Loucy (cell line): ENCODE measurements around the gene CCDC134.
A peak's percentile ranks its signal among the peaks of the same experiment; 100 is the strongest.

Experiments
- H2AFZ ChIP-seq: fragments of 200-600 bp; sonication (generic); 2 replicates; pipeline ENCODE4 v1.6.0; 2016; ENCODE audit warnings: antibody characterized with exemption, mild to moderate bottlenecking, low read length, moderate library complexity
- H3F3A ChIP-seq: fragments of 200-600 bp; 2 replicates; pipeline ENCODE4 v1.6.0; 2016; ENCODE audit warnings: antibody characterized with exemption, low read depth, mild to moderate bottlenecking
- H3K27me3 ChIP-seq: fragments of 200-600 bp; sonication (generic); 2 replicates; pipeline ENCODE4 v1.6.1; 2014; ENCODE audit warnings: low read length, mild to moderate bottlenecking; ENCODE audit not compliant: insufficient read depth, poor library complexity, severe bottlenecking
- H3K36me3 ChIP-seq: fragments of 200-600 bp; sonication (generic); 2 replicates; pipeline ENCODE4 v1.6.1; 2016; ENCODE audit warnings: low read length; ENCODE audit not compliant: insufficient read depth
- H3K4me1 ChIP-seq: fragments of 200-600 bp; sonication (generic); 2 replicates; pipeline ENCODE4 v1.5.1; 2014; ENCODE audit warnings: low read length, mild to moderate bottlenecking; ENCODE audit not compliant: insufficient read depth, poor library complexity, severe bottlenecking
- H3K4me2 ChIP-seq: fragments of 200-600 bp; sonication (generic); 2 replicates; pipeline ENCODE4 v1.6.0; 2014; ENCODE audit warnings: antibody characterized with exemption, low read length, low read depth, mild to moderate bottlenecking; ENCODE audit not compliant: poor library complexity, severe bottlenecking
- H3K4me3 ChIP-seq: fragments of 200-600 bp; sonication (generic); 2 replicates; pipeline ENCODE4 v1.5.1; 2014; ENCODE audit warnings: low read length, mild to moderate bottlenecking, mixed read lengths; ENCODE audit not compliant: poor library complexity, severe bottlenecking
- H3K79me2 ChIP-seq: fragments of 200-600 bp; sonication (generic); 2 replicates; pipeline ENCODE4 v1.6.1; 2014; ENCODE audit warnings: low read length; ENCODE audit not compliant: insufficient read depth
- H3K9ac ChIP-seq: fragments of 200-600 bp; sonication (generic); 2 replicates; pipeline ENCODE4 v1.6.0; 2014; ENCODE audit warnings: mild to moderate bottlenecking, low read depth, low read length, moderate library complexity; ENCODE audit not compliant: poor library complexity, severe bottlenecking
- H3K9me2 ChIP-seq: fragments of 200-600 bp; sonication (generic); replicated peaks from 2 replicates; pipeline ENCODE4 v1.6.1; 2016; ENCODE audit warnings: low read depth, low read length, mixed read lengths
- H3K9me3 ChIP-seq: fragments of 200-600 bp; sonication (generic); 2 replicates; pipeline ENCODE4 v1.6.1; 2014; ENCODE audit warnings: mild to moderate bottlenecking, antibody characterized with exemption, low read length, low read depth; ENCODE audit not compliant: insufficient read depth
- H4K20me1 ChIP-seq: fragments of 200-600 bp; sonication (generic); 2 replicates; pipeline ENCODE4 v1.6.0; 2014; ENCODE audit warnings: antibody characterized with exemption, low read length, mild to moderate bottlenecking; ENCODE audit not compliant: insufficient read depth, poor library complexity, severe bottlenecking
- CTCF ChIP-seq: fragments of 200-600 bp; sonication (generic); conservative IDR thresholded peaks from 2 replicates; pipeline ENCODE4 v1.5.1; 2014; ENCODE audit warnings: mild to moderate bottlenecking, antibody characterized with exemption, low read length
- EZH2phosphoT487 ChIP-seq: fragments of 200-600 bp; IDR thresholded peaks from 2 replicates; pipeline ENCODE4 v1.6.1; 2018; ENCODE audit warnings: antibody characterized with exemption, mild to moderate bottlenecking, moderate library complexity, borderline replicate concordance

The CCDC134 gene

GRCh38 chr22:41800348-41801146, at the start of gene CCDC134:
CCDC134 (plus strand) TSS chr22:41800679; CDS start chr22:41808891, 8,212 bp downstream.
- Histone ChIP-seq H3K79me2 (peaks cover 52% of the 10 kb centered on the region), H3K4me3 (peak within 1 kb of the TSS; percentile 82), H3K4me1 (peaks cover 40% of the 10 kb centered on the region), H3K36me3 (no peaks in the 10 kb centered on the region), H3K27me3 (no peaks in the 10 kb centered on the region), H4K20me1 (peaks cover 11% of the 10 kb centered on the region), H3K4me2 (peak within 1 kb of the TSS; percentile 98), H3F3A (no peaks in the 10 kb centered on the region), H2AFZ (peak within 1 kb of the TSS; percentile 91), H3K9me2 (no peaks in the 10 kb centered on the region), H3K9ac (peak within 1 kb of the TSS; percentile 94), H3K9me3 (no peaks in the 10 kb centered on the region)
- TF ChIP-seq CTCF (no peak), EZH2phosphoT487 (no peak)

- Histone ChIP-seq H3K36me3 (no peaks in the 10 kb centered on the region), H3K4me1 (no peaks in the 10 kb centered on the region), H2AFZ (no peak overlapping the region), H3K4me2 (no peak overlapping the region), H3K9me2 (no peaks in the 10 kb centered on the region), H3K9ac (no peak overlapping the region), H3K79me2 (no peaks in the 10 kb centered on the region), H3K4me3 (no peak overlapping the region), H3F3A (no peaks in the 10 kb centered on the region), H3K9me3 (no peaks in the 10 kb centered on the region), H3K27me3 (no peaks in the 10 kb centered on the region), H4K20me1 (no peaks in the 10 kb centered on the region)
- no peak for TF ChIP-seq CTCF
- no peak for TF ChIP-seq EZH2phosphoT487
Measured at GRCh38 chr22:41752011-41752970, 48.2 kb upstream of the CCDC134 start.

- no peaks in the 10 kb centered on the region for H3K4me1 ChIP-seq
- no peaks in the 10 kb centered on the region for H3K9me3 ChIP-seq
- no peaks in the 10 kb centered on the region for H3K36me3 ChIP-seq
- H3F3A ChIP-seq, result no peaks in the 10 kb centered on the region
- no peak overlapping the region for H3K9ac ChIP-seq
- no peak overlapping the region for H3K4me3 ChIP-seq
- H3K4me2 ChIP-seq, result no peak overlapping the region
- TF ChIP-seq EZH2phosphoT487 (no peak), CTCF (no peak)
- H4K20me1 ChIP-seq, result no peaks in the 10 kb centered on the region
- H3K9me2 ChIP-seq, result no peaks in the 10 kb centered on the region
- H3K27me3 ChIP-seq, result no peaks in the 10 kb centered on the region
- H3K79me2 ChIP-seq, result no peaks in the 10 kb centered on the region
- H2AFZ ChIP-seq, result no peak overlapping the region
Measured at GRCh38 chr22:41753984-41754383, 46.5 kb upstream of the CCDC134 start.
